HepG2 (cell line): Measurements from ENCODE around the gene CFL1. TPM values are rescaled to one million over a fixed set of nuclear protein-coding genes. Genes with fewer than 3 reads are reported as not detected.

Source experiments
- DPF2 ChIP-seq: sonication (generic); formaldehyde crosslinking; IDR thresholded peaks from 2 replicates; pipeline ENCODE4 v1.4.0; 2020; ENCODE audit warnings: mild to moderate bottlenecking, low read depth, missing genetic modification reagents, borderline replicate concordance
- DR1 ChIP-seq: sonication (generic); formaldehyde crosslinking; IDR thresholded peaks from 2 replicates; pipeline ENCODE4 v1.8.0; 2021; ENCODE audit warnings: mild to moderate bottlenecking, missing genetic modification reagents, inconsistent platforms
- FOXA3 ChIP-seq: IDR thresholded peaks from 2 replicates; pipeline ENCODE4 v1.6.1; 2016; ENCODE audit warnings: missing genetic modification reagents, missing compliant biosample characterization
- FOXC1 ChIP-seq: sonication (generic); formaldehyde crosslinking; IDR thresholded peaks from 2 replicates; pipeline ENCODE4 v1.8.0; 2022; ENCODE audit warnings: mild to moderate bottlenecking, missing genetic modification reagents, borderline replicate concordance
- GATA4 ChIP-seq: sonication (generic); IDR thresholded peaks from 2 replicates; pipeline ENCODE4 v1.6.1; 2016; ENCODE audit warnings: antibody characterized with exemption, low read depth, borderline replicate concordance
- HDAC6 ChIP-seq: fragments of 200-600 bp; sonication (generic); IDR thresholded peaks from 2 replicates; pipeline ENCODE4 v1.7.0; 2017; ENCODE audit warnings: mild to moderate bottlenecking, antibody characterized with exemption, low read length, low read depth
- HMG20A ChIP-seq: IDR thresholded peaks from 2 replicates; pipeline ENCODE4 v1.6.1; 2016; ENCODE audit warnings: borderline replicate concordance
- HMGXB4 ChIP-seq, 2 experiments: sonication (generic) in 1 of 2; formaldehyde crosslinking in 1 of 2; IDR thresholded peaks; 2 replicates each; pipeline versions ENCODE4 v1.4.0 to v1.6.1; 2018 to 2020; ENCODE audit warnings: missing genetic modification reagents in 2 of 2, borderline replicate concordance in 1 of 2, low read depth in 1 of 2, mild to moderate bottlenecking in 1 of 2, missing biosample characterization in 1 of 2
- HNF4G ChIP-seq, 2 experiments: sonication (generic) in 1 of 2; formaldehyde crosslinking in 1 of 2; IDR thresholded peaks; 2 replicates each; pipeline versions ENCODE4 v1.4.0 to v1.6.1; 2011 to 2020; ENCODE audit warnings: borderline replicate concordance in 2 of 2, low read depth in 2 of 2, mild to moderate bottlenecking in 2 of 2, low read length in 1 of 2, missing genetic modification reagents in 1 of 2, moderate library complexity in 1 of 2
- MYC ChIP-seq: sonication (generic); formaldehyde crosslinking; IDR thresholded peaks from 2 replicates; pipeline ENCODE4 v1.9.0; 2021; ENCODE audit warnings: missing genetic modification reagents, borderline replicate concordance
- NFKB2 ChIP-seq: sonication (generic); formaldehyde crosslinking; IDR thresholded peaks from 2 replicates; pipeline ENCODE4 v1.4.0; 2020; ENCODE audit warnings: missing genetic modification reagents, borderline replicate concordance
- PHB2 ChIP-seq: fragments of 450-650 bp; IDR thresholded peaks from 2 replicates; pipeline ENCODE4 v1.6.1; 2018; ENCODE audit not compliant: partially characterized antibody
- RARG ChIP-seq: sonication (generic); formaldehyde crosslinking; IDR thresholded peaks from 2 replicates; pipeline ENCODE4 v1.4.0; 2020; ENCODE audit warnings: low read depth, mild to moderate bottlenecking, missing genetic modification reagents
- RFX5 ChIP-seq: IDR thresholded peaks from 2 replicates; pipeline ENCODE4 v1.6.1; 2011; ENCODE audit warnings: low read depth, low read length, improper control_type of control experiment
- SPEN ChIP-seq: sonication (generic); formaldehyde crosslinking; IDR thresholded peaks from 2 replicates; pipeline ENCODE4 v1.5.1; 2020; ENCODE audit warnings: low read depth, mild to moderate bottlenecking, missing genetic modification reagents
- TEAD3 ChIP-seq: optimal IDR thresholded peaks from 2 replicates; pipeline ENCODE3; 2016; ENCODE audit warnings: borderline replicate concordance
- TGIF2 ChIP-seq: IDR thresholded peaks from 2 replicates; pipeline ENCODE4 v1.6.1; 2016; ENCODE audit warnings: control low read depth, missing compliant biosample characterization
- THAP7 ChIP-seq: sonication (generic); formaldehyde crosslinking; IDR thresholded peaks from 2 replicates; pipeline ENCODE4 v1.8.1; 2023; ENCODE audit warnings: mild to moderate bottlenecking, missing genetic modification reagents
- TIGD3 ChIP-seq: sonication (generic); formaldehyde crosslinking; IDR thresholded peaks from 2 replicates; pipeline ENCODE4 v1.5.1; 2020; ENCODE audit warnings: mild to moderate bottlenecking, missing genetic modification reagents, borderline replicate concordance
- TSC22D2 ChIP-seq: sonication (generic); formaldehyde crosslinking; IDR thresholded peaks from 2 replicates; pipeline ENCODE4 v1.5.1; 2020; ENCODE audit warnings: missing genetic modification reagents, mild to moderate bottlenecking, borderline replicate concordance
- YEATS2 ChIP-seq: sonication (generic); formaldehyde crosslinking; IDR thresholded peaks from 2 replicates; pipeline ENCODE4 v1.4.0; 2020; ENCODE audit warnings: missing genetic modification reagents, borderline replicate concordance
- ZNF562 ChIP-seq: sonication (generic); formaldehyde crosslinking; IDR thresholded peaks from 2 replicates; pipeline ENCODE4 v1.8.0; 2022; ENCODE audit warnings: missing genetic modification reagents, borderline replicate concordance
- ZNF577 ChIP-seq: sonication (generic); formaldehyde crosslinking; IDR thresholded peaks from 2 replicates; pipeline ENCODE4 v1.4.0; 2020; ENCODE audit warnings: mild to moderate bottlenecking, low read depth, missing genetic modification reagents, borderline replicate concordance
- ZNF7 ChIP-seq: IDR thresholded peaks from 2 replicates; pipeline ENCODE4 v1.6.1; 2016; ENCODE audit warnings: missing biosample characterization, missing genetic modification reagents
- ZSCAN21 ChIP-seq: sonication (generic); formaldehyde crosslinking; IDR thresholded peaks from 2 replicates; pipeline ENCODE4 v1.8.0; 2022; ENCODE audit warnings: mild to moderate bottlenecking, missing genetic modification reagents, moderate library complexity, borderline replicate concordance
- ZZZ3 ChIP-seq: sonication (generic); formaldehyde crosslinking; IDR thresholded peaks from 2 replicates; pipeline ENCODE4 v1.4.0; 2020; ENCODE audit warnings: missing genetic modification reagents, mild to moderate bottlenecking, borderline replicate concordance
- polyA plus RNA-seq, 8 experiments: library from polyadenylated mRNA; depleted of rRNA in 3 of 8; stranded (reverse) in 7 of 8; unstranded in 1 of 8; fragments of >200 nt; fragmentation: Illumina TruSeq in 4 of 8; extraction: Trizol in 4 of 8; gene quantifications; 2 replicates each; pipeline versions ENCODE4 v1.2.1 to v1.2.3, GENCODE V29; 2011 to 2016; ENCODE audit warnings: low read depth in 4 of 8, missing spikeins in 1 of 8, mixed read lengths in 1 of 8; ENCODE audit not compliant: insufficient read depth in 1 of 8
- total RNA-seq, 5 experiments: library from RNA; depleted of rRNA; stranded (reverse); fragments of >200 nt; fragmentation: Illumina TruSeq; extraction: Trizol; gene quantifications; 2 replicates each; pipeline ENCODE4 v1.2.3, GENCODE V29; 2016; ENCODE audit warnings: low read depth in 1 of 5

The CFL1 gene
- total and polyA plus RNA-seq, 2 of the 13 experiments (the other 11 are each of a cell fraction or from before 2014, with no cell fraction given): 379 to 383 TPM

- TF ChIP-seq RARG (CRISPR knock-in tag) (no peak), FOXA3 (CRISPR knock-in tag) (peak; percentile 55), HMGXB4 (CRISPR knock-in tag; IDR thresholded peaks at IDR 0.05; ENCODE audit: borderline replicate concordance in 1 of 2, low read depth in 1 of 2) (peak; percentile 46 to 62; a peak in 2 of 4 replicates), DPF2 (CRISPR knock-in tag) (no peak), THAP7 (CRISPR knock-in tag) (no peak), ZNF577 (no peak), HMG20A (no peak), ZZZ3 (peak; percentile 52; the same call in 1 of the 2 replicates), ZSCAN21 (CRISPR knock-in tag) (peak; percentile 32; the same call in 1 of the 2 replicates), TIGD3 (no peak), TEAD3 (CRISPR knock-in tag) (peak; percentile 30), PHB2 (no peak), YEATS2 (0 out of 2 replicates have a peak, but pooled peaks have one; percentile 85), HDAC6 (no peak), NFKB2 (CRISPR knock-in tag) (peak; percentile 69; the same call in 1 of the 2 replicates), SPEN (CRISPR knock-in tag) (peak; percentile 54), MYC (CRISPR knock-in tag) (peak; percentile 21), TGIF2 (CRISPR knock-in tag) (0 out of 2 replicates have a peak, but pooled peaks have one; percentile 14), ZNF562 (CRISPR knock-in tag) (no peak), HNF4G (IDR thresholded peaks at IDR 0.05; ENCODE audit: borderline replicate concordance, low read depth, low read length) (no peak), HNF4G (CRISPR knock-in tag; IDR thresholded peaks at IDR 0.05; ENCODE audit: borderline replicate concordance, low read depth) (no peak), ZNF7 (no peak), GATA4 (peak; percentile 83; the same call in 1 of the 2 replicates), FOXC1 (CRISPR knock-in tag) (no peak; the same call in 1 of the 2 replicates), TSC22D2 (CRISPR knock-in tag) (no peak), RFX5 (no peak; the same call in 1 of the 2 replicates), DR1 (peak; percentile 89)
Measured at GRCh38 chr11:65857853-65858680, at the start of gene CFL1 (continued).
